K562 (cell line): ENCODE data around the gene SDC1. TPM values are rescaled to one million over a fixed set of nuclear protein-coding genes. Genes with fewer than 3 reads are reported as not detected.

Experiments used
- ATAC-seq: fragments of 200-7000 bp; cut with Tn5 transposase; 3 replicates; pipeline ENCODE4 v1.9.1; 2020; ENCODE audit warnings: moderate library complexity
- BruUV-seq: library from RNA; stranded (reverse); fragments of 400-500 nt; replicated peaks from 2 replicates; lab custom pipeline; 2021; lab: Mats Ljungman, UMichigan
- CTCF ChIA-PET: fragments of 300-600 bp; formaldehyde crosslinking; extraction: SDS; loops from one replicate; lab custom pipeline; 2021; ENCODE audit warnings: low intra/inter-chr PET ratio; lab: Yijun Ruan, JAX
- POLR2A ChIA-PET: fragments of 300-600, 350-650 bp; sonication (Branson Sonifier 250); formaldehyde crosslinking; extraction: SDS; loops from one replicate; lab custom pipeline; 2021; ENCODE audit warnings: antibody characterized with exemption, inconsistent platforms; lab: Yijun Ruan, JAX
- DNase-seq, 4 experiments: peaks; one replicate each; pipeline versions ENCODE4 v3.0.0 to v3.0.0-alpha.2; 2011 to 2018; ENCODE audit warnings: low spot score in 3 of 4, mixed read lengths in 3 of 4; ENCODE audit errors: extremely low read depth in 1 of 4
- FAIRE-seq: peaks from 2 replicates; lab custom pipeline; 2011; peaks lifted over from hg19 to GRCh38; lab: Jason Lieb, UNC
- H2AFZ ChIP-seq: 2 replicates; pipeline ENCODE4 v1.6.0; 2011; ENCODE audit warnings: low read depth, low read length, control low read depth, inconsistent platforms
- H3K27ac ChIP-seq: fragments of 200-600 bp; 3 replicates; pipeline ENCODE4 v1.8.0; 2011; ENCODE audit warnings: low read depth, mild to moderate bottlenecking, control low read depth, inconsistent platforms, low read length, moderate library complexity, mixed read lengths; ENCODE audit errors: extremely low read depth
- H3K27me3 ChIP-seq, 2 experiments: fragments of 300-600 bp in 1 of 2; 2 replicates in 1 of 2; 3 replicates in 1 of 2; pipeline versions ENCODE4 v1.6.0 to v1.8.0; 2011; ENCODE audit warnings: inconsistent platforms in 2 of 2, low read length in 2 of 2, mild to moderate bottlenecking in 1 of 2, mixed read lengths in 1 of 2, moderate library complexity in 1 of 2; ENCODE audit not compliant: control insufficient read depth in 2 of 2, insufficient read depth in 2 of 2
- H3K36me3 ChIP-seq: fragments of 300-600 bp; 3 replicates; pipeline ENCODE4 v1.8.0; 2011; ENCODE audit warnings: mild to moderate bottlenecking, low read length, inconsistent platforms; ENCODE audit not compliant: control insufficient read depth, insufficient read depth
- H3K4me1 ChIP-seq, 2 experiments: fragments of 200-600 bp in 1 of 2; replicated peaks in 1 of 2; 2 replicates in 1 of 2; 3 replicates in 1 of 2; pipeline versions ENCODE4 v1.5.1 to v1.8.0; 2011; ENCODE audit warnings: inconsistent platforms in 2 of 2, low read length in 2 of 2, mild to moderate bottlenecking in 1 of 2, mixed read lengths in 1 of 2, moderate library complexity in 1 of 2; ENCODE audit not compliant: control insufficient read depth in 2 of 2, insufficient read depth in 2 of 2
- H3K4me2 ChIP-seq: 2 replicates; pipeline ENCODE4 v1.6.1; 2011; ENCODE audit warnings: low read length, control low read depth, inconsistent platforms, mixed read lengths; ENCODE audit not compliant: insufficient read depth
- H3K4me3 ChIP-seq: fragments of 200-600 bp; sonication (generic), shearing (Covaris generic); 2 replicates; pipeline ENCODE4 v1.5.1; 2016; ENCODE audit warnings: control low read depth, inconsistent platforms
- H3K79me2 ChIP-seq: fragments of 200-600 bp; 3 replicates; pipeline ENCODE4 v1.8.0; 2011; ENCODE audit warnings: low read length, inconsistent platforms; ENCODE audit not compliant: control insufficient read depth, insufficient read depth
- H3K9ac ChIP-seq, 2 experiments: 2 replicates each; pipeline versions ENCODE4 v1.6.0 to v1.6.1; 2011; ENCODE audit warnings: low read depth in 2 of 2, low read length in 2 of 2, control low read depth in 1 of 2, inconsistent platforms in 1 of 2, mild to moderate bottlenecking in 1 of 2, mixed read lengths in 1 of 2; ENCODE audit not compliant: insufficient read depth in 1 of 2
- H3K9me1 ChIP-seq: one replicate; pipeline ENCODE4 v1.6.0; 2011; ENCODE audit warnings: inconsistent platforms, mild to moderate bottlenecking, low read length, moderate library complexity; ENCODE audit not compliant: control insufficient read depth, insufficient read depth
- H3K9me3 ChIP-seq: replicated peaks from 2 replicates; pipeline ENCODE4 v1.5.1; 2011; ENCODE audit warnings: low read depth, low read length, inconsistent platforms; ENCODE audit not compliant: control insufficient read depth, insufficient read depth
- H4K20me1 ChIP-seq: replicated peaks from 2 replicates; pipeline ENCODE4 v1.6.1; 2011; ENCODE audit warnings: low read length, inconsistent platforms, mixed read lengths; ENCODE audit not compliant: control insufficient read depth, insufficient read depth
- GABPB1 ChIP-seq: sonication (generic); formaldehyde crosslinking; IDR thresholded peaks from 2 replicates; pipeline ENCODE4 v1.8.0; 2022; ENCODE audit warnings: mild to moderate bottlenecking, missing genetic modification reagents
- HDAC6 ChIP-seq: IDR thresholded peaks from 2 replicates; pipeline ENCODE4 v1.6.1; 2012; ENCODE audit warnings: low read depth, mild to moderate bottlenecking, control low read depth, inconsistent platforms, low read length, moderate library complexity
- NR1H2 ChIP-seq: sonication (generic); formaldehyde crosslinking; IDR thresholded peaks from 2 replicates; pipeline ENCODE4 v1.4.0; 2020; ENCODE audit warnings: mild to moderate bottlenecking, missing genetic modification reagents
- RBBP5 ChIP-seq: fragments of 200-600 bp; sonication (generic); IDR thresholded peaks from 2 replicates; pipeline ENCODE4 v1.6.1; 2012; ENCODE audit warnings: borderline replicate concordance, mild to moderate bottlenecking, low read length, control low read depth, inconsistent platforms; ENCODE audit not compliant: insufficient read depth, poor library complexity, severe bottlenecking
- RBFOX2 ChIP-seq: fragments of 200-400 bp; formaldehyde crosslinking; IDR thresholded peaks from 2 replicates; pipeline ENCODE4 v1.6.1; 2017; ENCODE audit warnings: low read depth, mild to moderate bottlenecking, low read length, moderate library complexity
- SAP30 ChIP-seq: fragments of 200-600 bp; sonication (generic); IDR thresholded peaks from 2 replicates; pipeline ENCODE4 v1.6.1; 2012; ENCODE audit warnings: borderline replicate concordance, low read depth, mild to moderate bottlenecking, moderate library complexity, low read length, control low read depth, inconsistent platforms; ENCODE audit not compliant: insufficient read depth, poor library complexity, severe bottlenecking
- TFAP4 ChIP-seq: sonication (generic); formaldehyde crosslinking; IDR thresholded peaks from 2 replicates; pipeline ENCODE4 v1.8.0; 2022; ENCODE audit warnings: missing genetic modification reagents, mild to moderate bottlenecking, moderate library complexity, borderline replicate concordance
- UBTF ChIP-seq, 2 experiments: IDR thresholded peaks; 2 replicates each; pipeline ENCODE4 v1.6.1; 2012; ENCODE audit warnings: improper control_type of control experiment in 2 of 2, low read depth in 2 of 2, low read length in 2 of 2, borderline replicate concordance in 1 of 2
- ZFX ChIP-seq: sonication (generic); formaldehyde crosslinking; IDR thresholded peaks from 2 replicates; pipeline ENCODE4 v1.8.0; 2022; ENCODE audit warnings: mild to moderate bottlenecking, missing genetic modification reagents, moderate library complexity
- ZNF449 ChIP-seq: fragments of 250-450 bp; sonication (Bioruptor Pico); IDR thresholded peaks from 2 replicates; pipeline ENCODE4 v1.8.0; 2022; ENCODE audit warnings: moderate library complexity, mild to moderate bottlenecking, inconsistent platforms
- WGBS: fragments of 100-300 bp; shearing (Covaris generic); methylation state at CpG from one replicate; pipeline ENCODE4 v1.1.6; 2016; ENCODE audit warnings: low coverage, mixed read lengths; ENCODE audit not compliant: insufficient coverage; ENCODE audit errors: missing lambda C conversion rate; 5-methylcytosine and 5-hydroxymethylcytosine counted together
- in situ Hi-C: fragments of 300-500 bp; cut with MboI; formaldehyde crosslinking; loops from 4 replicates; pipeline ENCODE4 v1.15.0; 2018; ENCODE audit warnings: inconsistent platforms, mixed read lengths
- intact Hi-C: fragments of 100-400 bp; cut with micrococcal nuclease; formaldehyde crosslinking; loops from 2 replicates; pipeline ENCODE4 v1.14.2; 2022
- polyA plus RNA-seq, 8 experiments: library from polyadenylated mRNA; depleted of rRNA in 4 of 8; stranded (reverse) in 5 of 8; unstranded in 3 of 8; fragments of >200 nt; fragmentation: Nextera tagmentation in 2 of 8; fragmentation: Illumina TruSeq in 1 of 8; extraction: Ambion mirVana in 2 of 8; extraction: Trizol in 1 of 8; gene quantifications; 2 replicates each; pipeline versions ENCODE4 v1.2.1 to v1.2.3, GENCODE V29; 2011 to 2014; ENCODE audit warnings: inconsistent platforms in 1 of 8, missing spikeins in 1 of 8
- total RNA-seq, 7 experiments: library from RNA; depleted of rRNA in 6 of 7; stranded (reverse); fragments of >200 nt in 6 of 7; fragmentation: Illumina TruSeq in 2 of 7; extraction: Trizol in 2 of 7; gene quantifications; 2 replicates each; pipeline versions ENCODE4 v1.2.1 to v1.2.3, GENCODE V29; 2011 to 2021; ENCODE audit warnings: low replicate concordance in 1 of 7

Gene SDC1
- total and polyA plus RNA-seq, 9 of the 15 experiments (the other 6 are each of a cell fraction or from before 2014, with no cell fraction given) = 0.06 to 2.7 (median 0.49) TPM

GRCh38 chr2:20223407-20224163, 1.3 kb downstream of the SDC1 start:
- CTCF ChIA-PET = no interaction called here
- H4K20me1 ChIP-seq = no peaks in the 10 kb centered on the region
- in situ Hi-C loops (loop anchor here (10.0 kb wide), 1 partner anchor 89 kb away; no protein-coding TSS in a partner anchor), intact Hi-C loops (loop anchor here (2.0 kb wide), 1 partner anchor 121 kb away; no protein-coding TSS in a partner anchor)
- no peak overlapping the region for H3K27ac ChIP-seq
- no peak for FAIRE-seq
- H3K4me2 ChIP-seq = peak overlapping the region; percentile 37; the same call in 1 of the 2 replicates
- WGBS = 3% methylated on average over 39 of the region's 66 CpGs
- no peaks in the 10 kb centered on the region for H3K9me1 ChIP-seq
- no TSS peak for BruUV-seq
- no peaks in the 10 kb centered on the region for H3K36me3 ChIP-seq
- no peak for ATAC-seq
- H3K9ac ChIP-seq = peak overlapping the region in 1 of 2 experiments; percentile 81; a peak in 2 of 4 replicates
- peaks cover 0 to 29% of the 10 kb centered on the region in 2 experiments; a peak in 2 of 5 replicates for H3K4me1 ChIP-seq
- POLR2A ChIA-PET = interaction anchor here (0.7 kb wide), 1 partner anchor 60 kb away, joined by 3 read pairs; no protein-coding TSS in a partner anchor
- H2AFZ ChIP-seq = peak overlapping the region; percentile 55; the same call in 1 of the 2 replicates
- no peaks in the 10 kb centered on the region for H3K79me2 ChIP-seq
- TF ChIP-seq ZNF449 (CRISPR knock-in tag) (no peak), RBBP5 (peak; percentile 43), ZFX (CRISPR knock-in tag) (peak; percentile 50), TFAP4 (CRISPR knock-in tag) (peak; percentile 42; the same call in 1 of the 2 replicates), GABPB1 (CRISPR knock-in tag) (peak; percentile 21; the same call in 1 of the 2 replicates), RBFOX2 (0 out of 2 replicates have a peak, but pooled peaks have one; percentile 20), UBTF (IDR thresholded peaks at IDR 0.05; ENCODE audit: borderline replicate concordance in 1 of 2, low read depth in 2 of 2, low read length in 2 of 2) (0 out of 4 replicates have a peak, but pooled peaks of 1 of the 2 experiments have one; percentile 41), SAP30 (peak; percentile 33), NR1H2 (CRISPR knock-in tag) (no peak), HDAC6 (no peak)
- H3K27me3 ChIP-seq = peaks cover 15 to 75% of the 10 kb centered on the region in 2 experiments; a peak in 3 of 5 replicates
- H3K4me3 ChIP-seq = peak overlapping the region; percentile 35
- DNase-seq = peak in 2 of 4 experiments; percentile 47 to 49
- no peaks in the 10 kb centered on the region for H3K9me3 ChIP-seq
